H9 (cell line): ENCODE results near the gene BBX. TPM values are rescaled to one million over a fixed set of nuclear protein-coding genes. Genes with fewer than 3 reads are reported as not detected.

Experiments used
- DNase-seq: peaks from one replicate; pipeline ENCODE4 v3.0.0-alpha.2; 2017
- H2AFZ ChIP-seq: one replicate; pipeline ENCODE4 v1.6.1; 2013; ENCODE audit warnings: mild to moderate bottlenecking, low read length, control low read depth, moderate library complexity
- H2AK5ac ChIP-seq: 2 replicates; pipeline ENCODE4 v1.6.1; 2013; ENCODE audit warnings: low read length, control low read depth, mixed read lengths; ENCODE audit not compliant: insufficient read length
- H2BK120ac ChIP-seq: one replicate; pipeline ENCODE4 v1.6.1; 2013; ENCODE audit warnings: low read depth, mild to moderate bottlenecking, low read length, control low read depth, inconsistent platforms; ENCODE audit not compliant: poor library complexity, severe bottlenecking
- H2BK12ac ChIP-seq: 2 replicates; pipeline ENCODE4 v1.6.1; 2013; ENCODE audit warnings: low read length, control low read depth, mixed read lengths, low read depth; ENCODE audit not compliant: insufficient read length
- H2BK15ac ChIP-seq: 2 replicates; pipeline ENCODE4 v1.6.1; 2013; ENCODE audit warnings: low read depth, low read length, control low read depth
- H2BK20ac ChIP-seq: one replicate; pipeline ENCODE4 v1.6.1; 2013; ENCODE audit warnings: low read depth, mild to moderate bottlenecking, low read length, control low read depth, inconsistent platforms; ENCODE audit not compliant: poor library complexity, severe bottlenecking
- H2BK5ac ChIP-seq: 2 replicates; pipeline ENCODE4 v1.6.1; 2013; ENCODE audit warnings: low read length, control low read depth, mixed read lengths; ENCODE audit not compliant: insufficient read length
- H3K14ac ChIP-seq: 2 replicates; pipeline ENCODE4 v1.6.1; 2013; ENCODE audit warnings: low read length, control low read depth; ENCODE audit not compliant: insufficient read depth
- H3K18ac ChIP-seq: 2 replicates; pipeline ENCODE4 v1.6.1; 2013; ENCODE audit warnings: low read depth, mild to moderate bottlenecking, mixed read lengths, low read length, control low read depth; ENCODE audit not compliant: insufficient read length
- H3K23ac ChIP-seq: 2 replicates; pipeline ENCODE4 v1.6.1; 2013; ENCODE audit warnings: low read length, control low read depth, mixed read lengths, low read depth; ENCODE audit not compliant: insufficient read length
- H3K23me2 ChIP-seq: 2 replicates; pipeline ENCODE4 v1.6.1; 2013; ENCODE audit warnings: low read depth, mild to moderate bottlenecking, mixed read lengths, low read length, control low read depth; ENCODE audit not compliant: insufficient read length, poor library complexity, severe bottlenecking
- H3K27ac ChIP-seq: 2 replicates; pipeline ENCODE4 v1.5.1; 2013; ENCODE audit warnings: low read length, control low read depth, mixed read lengths, low read depth; ENCODE audit not compliant: insufficient read length
- H3K27me3 ChIP-seq: 2 replicates; pipeline ENCODE4 v1.6.1; 2013; ENCODE audit warnings: low read length, control low read depth, inconsistent platforms; ENCODE audit not compliant: insufficient read depth
- H3K4ac ChIP-seq: 2 replicates; pipeline ENCODE4 v1.6.1; 2013; ENCODE audit warnings: low read depth, mild to moderate bottlenecking, control low read depth, inconsistent platforms, low read length, moderate library complexity
- H3K4me1 ChIP-seq: 2 replicates; pipeline ENCODE4 v1.6.1; 2013; ENCODE audit warnings: low read length, control low read depth, inconsistent platforms; ENCODE audit not compliant: insufficient read depth
- H3K4me2 ChIP-seq: 2 replicates; pipeline ENCODE4 v1.6.1; 2013; ENCODE audit warnings: low read length, control low read depth, mixed read lengths; ENCODE audit not compliant: insufficient read length, insufficient read depth
- H3K56ac ChIP-seq: 2 replicates; pipeline ENCODE4 v1.6.1; 2013; ENCODE audit warnings: low read depth, mild to moderate bottlenecking, mixed read lengths, low read length, control low read depth; ENCODE audit not compliant: insufficient read length
- H3K79me1 ChIP-seq: 2 replicates; pipeline ENCODE4 v1.6.1; 2013; ENCODE audit warnings: low read depth, mild to moderate bottlenecking, moderate library complexity, low read length, control low read depth, inconsistent platforms; ENCODE audit not compliant: insufficient read depth, poor library complexity, severe bottlenecking
- H3K79me2 ChIP-seq: 2 replicates; pipeline ENCODE4 v1.6.1; 2013; ENCODE audit warnings: low read length, control low read depth, inconsistent platforms; ENCODE audit not compliant: insufficient read depth
- H3K9ac ChIP-seq: 2 replicates; pipeline ENCODE4 v1.6.1; 2013; ENCODE audit warnings: low read length, control low read depth, mixed read lengths; ENCODE audit not compliant: insufficient read length; ENCODE audit errors: extremely low read depth
- H3K9me3 ChIP-seq: one replicate; pipeline ENCODE4 v1.6.1; 2013; ENCODE audit warnings: low read depth, low read length, inconsistent platforms; ENCODE audit not compliant: control insufficient read depth
- H3T11ph ChIP-seq: one replicate; pipeline ENCODE4 v1.6.1; 2013; ENCODE audit warnings: mild to moderate bottlenecking, low read length, control low read depth, inconsistent platforms
- H4K20me1 ChIP-seq: one replicate; pipeline ENCODE4 v1.6.1; 2013; ENCODE audit not compliant: control insufficient read depth, insufficient read length, insufficient read depth
- H4K5ac ChIP-seq: 2 replicates; pipeline ENCODE4 v1.6.1; 2013; ENCODE audit warnings: low read depth, mild to moderate bottlenecking, mixed read lengths, low read length, control low read depth; ENCODE audit not compliant: insufficient read length
- H4K8ac ChIP-seq: replicated peaks from 2 replicates; pipeline ENCODE4 v1.6.1; 2013; ENCODE audit warnings: low read length, control low read depth, mixed read lengths, low read depth; ENCODE audit not compliant: insufficient read length
- H4K91ac ChIP-seq: 2 replicates; pipeline ENCODE4 v1.6.1; 2013; ENCODE audit warnings: low read depth, mild to moderate bottlenecking, moderate library complexity, mixed read lengths, low read length, control low read depth; ENCODE audit not compliant: insufficient read length
- H3K27ac Mint-ChIP-seq, 3 experiments: 2 replicates in 2 of 3; 3 replicates in 1 of 3; pipeline ENCODE4 v1.8.0; 2020 to 2021; ENCODE audit warnings: mixed read lengths in 3 of 3, mild to moderate bottlenecking in 1 of 3, moderate library complexity in 1 of 3
- H3K27me3 Mint-ChIP-seq: 2 replicates; pipeline ENCODE4 v1.8.0; 2021; ENCODE audit warnings: low read depth, mild to moderate bottlenecking, moderate library complexity, mixed read lengths
- H3K36me3 Mint-ChIP-seq, 3 experiments: 2 replicates in 2 of 3; 3 replicates in 1 of 3; pipeline ENCODE4 v1.8.0; 2020 to 2021; ENCODE audit warnings: low read depth in 3 of 3, mixed read lengths in 3 of 3; ENCODE audit not compliant: insufficient read depth in 1 of 3
- H3K4me1 Mint-ChIP-seq, 2 experiments: 2 replicates each; pipeline ENCODE4 v1.8.0; 2020; ENCODE audit warnings: mixed read lengths in 2 of 2
- H3K4me3 Mint-ChIP-seq, 2 experiments: 2 replicates in 1 of 2; 3 replicates in 1 of 2; pipeline ENCODE4 v1.8.0; 2020 to 2021; ENCODE audit warnings: mild to moderate bottlenecking in 2 of 2, mixed read lengths in 2 of 2, moderate library complexity in 1 of 2
- H3K9me3 Mint-ChIP-seq, 2 experiments: 2 replicates in 1 of 2; 3 replicates in 1 of 2; pipeline ENCODE4 v1.8.0; 2020; ENCODE audit warnings: mild to moderate bottlenecking in 2 of 2, mixed read lengths in 2 of 2, moderate library complexity in 1 of 2
- WGBS: extraction: QIAGEN DNeasy Blood & Tissue Kit; methylation state at CpG from one replicate; pipeline ENCODE4 v1.1.7; 2013; ENCODE audit warnings: missing lambda C conversion rate, low lambda C conversion rate, mixed read lengths; ENCODE audit not compliant: insufficient read length; ENCODE audit errors: extremely low coverage; 5-methylcytosine and 5-hydroxymethylcytosine counted together
- total RNA-seq: library from RNA; stranded (reverse); gene quantifications from 2 replicates; pipeline ENCODE4 v1.2.1, GENCODE V29; 2021
- TF ChIP-seq, protein P1 (sequence below): fragments of 200-600 bp; sonication (generic); conservative IDR thresholded peaks from 3 replicates; pipeline ENCODE4 v1.8.0; 2021; ENCODE audit warnings: antibody characterized with exemption, mild to moderate bottlenecking

The BBX gene
- total RNA-seq, 1 experiment from 2014 or later = 34.8 TPM

DNA sequence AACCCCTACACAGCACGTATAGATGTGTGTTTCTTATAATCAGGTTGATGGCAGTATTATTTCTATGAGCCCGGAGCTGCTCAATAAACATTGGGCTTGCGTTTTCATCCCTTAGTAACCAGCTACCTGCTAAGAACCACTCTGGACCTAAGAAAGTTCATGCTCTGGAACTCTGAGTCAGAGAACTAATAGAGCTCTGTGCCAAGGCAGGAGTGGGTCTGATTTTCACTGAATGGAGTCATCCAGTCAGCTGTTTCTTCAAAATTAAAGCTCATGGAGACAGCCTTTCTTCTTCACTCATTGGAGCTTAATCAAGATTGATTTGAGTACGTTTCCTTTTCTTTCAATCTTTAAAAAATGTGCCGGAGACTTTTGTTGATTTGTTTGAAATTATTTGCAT is 145.7 kb downstream of the BBX start:
- no peak for DNase-seq
- H3K9ac ChIP-seq = no peak overlapping the region
- no peak overlapping the region for H2BK15ac ChIP-seq
- no peak overlapping the region for H2AK5ac ChIP-seq
- TF ChIP-seq, protein P1, sequence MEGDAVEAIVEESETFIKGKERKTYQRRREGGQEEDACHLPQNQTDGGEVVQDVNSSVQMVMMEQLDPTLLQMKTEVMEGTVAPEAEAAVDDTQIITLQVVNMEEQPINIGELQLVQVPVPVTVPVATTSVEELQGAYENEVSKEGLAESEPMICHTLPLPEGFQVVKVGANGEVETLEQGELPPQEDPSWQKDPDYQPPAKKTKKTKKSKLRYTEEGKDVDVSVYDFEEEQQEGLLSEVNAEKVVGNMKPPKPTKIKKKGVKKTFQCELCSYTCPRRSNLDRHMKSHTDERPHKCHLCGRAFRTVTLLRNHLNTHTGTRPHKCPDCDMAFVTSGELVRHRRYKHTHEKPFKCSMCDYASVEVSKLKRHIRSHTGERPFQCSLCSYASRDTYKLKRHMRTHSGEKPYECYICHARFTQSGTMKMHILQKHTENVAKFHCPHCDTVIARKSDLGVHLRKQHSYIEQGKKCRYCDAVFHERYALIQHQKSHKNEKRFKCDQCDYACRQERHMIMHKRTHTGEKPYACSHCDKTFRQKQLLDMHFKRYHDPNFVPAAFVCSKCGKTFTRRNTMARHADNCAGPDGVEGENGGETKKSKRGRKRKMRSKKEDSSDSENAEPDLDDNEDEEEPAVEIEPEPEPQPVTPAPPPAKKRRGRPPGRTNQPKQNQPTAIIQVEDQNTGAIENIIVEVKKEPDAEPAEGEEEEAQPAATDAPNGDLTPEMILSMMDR = no peak
- no peaks in the 10 kb centered on the region for H3K9me3 ChIP-seq
- WGBS = no CpG with 5 or more reads among the region's 5 CpGs
- H3T11ph ChIP-seq = no peak overlapping the region
- H3K4ac ChIP-seq = no peak overlapping the region
- no peak overlapping the region for H4K91ac ChIP-seq
- H3K18ac ChIP-seq = no peak overlapping the region
- Mint-ChIP-seq H3K27me3 (no peaks in the 10 kb centered on the region), H3K9me3 (no peaks in the 10 kb centered on the region), H3K36me3 (peaks cover 0 to 2% (median 0%) of the 10 kb centered on the region in 3 experiments; a peak in 1 of 7 replicates), H3K4me1 (peaks cover 32 to 34% of the 10 kb centered on the region in 2 experiments), H3K4me3 (no peak overlapping the region), H3K27ac (no peak overlapping the region; a peak in 2 of 7 replicates)
- H3K23me2 ChIP-seq = no peaks in the 10 kb centered on the region
- no peaks in the 10 kb centered on the region for H4K20me1 ChIP-seq
- no peak overlapping the region for H2BK120ac ChIP-seq
- no peak overlapping the region for H3K14ac ChIP-seq
- no peak overlapping the region for H3K27ac ChIP-seq
- no peaks in the 10 kb centered on the region for H3K79me1 ChIP-seq
- H2BK20ac ChIP-seq = no peak overlapping the region
- no peaks in the 10 kb centered on the region for H3K27me3 ChIP-seq
- H4K5ac ChIP-seq = no peak overlapping the region
- no peak overlapping the region for H3K4me2 ChIP-seq
- 0 out of 2 replicates have a peak, but pooled peaks cover 2% of the 10 kb centered on the region for H3K79me2 ChIP-seq
- H4K8ac ChIP-seq = no peak overlapping the region
- no peak overlapping the region for H2AFZ ChIP-seq
- no peak overlapping the region for H2BK12ac ChIP-seq
- peaks cover 2% of the 10 kb centered on the region; the same call in 1 of the 2 replicates for H3K4me1 ChIP-seq
- no peak overlapping the region for H3K23ac ChIP-seq
- no peak overlapping the region for H2BK5ac ChIP-seq
- no peak overlapping the region for H3K56ac ChIP-seq
